ENCODE results near the gene LRRC27.

Gene LRRC27

GRCh38 chr10:132417957-132418441 is 86.0 kb downstream of the LRRC27 start:
- no peak for DNase-seq

- DNase-seq = no peak
These were observed 86.8 kb downstream of the LRRC27 start for GRCh38 chr10:132418527-132419416.

- no peak for DNase-seq
These were observed 87.8 kb downstream of the LRRC27 start for GRCh38 chr10:132419538-132420468.

GRCh38 chr10:132420469-132420980 is 88.5 kb downstream of the LRRC27 start:
- no peak for DNase-seq

- DNase-seq = peak; percentile 60
These were observed 89.2 kb downstream of the LRRC27 start for GRCh38 chr10:132420981-132421846.

- DNase-seq = no peak
These were observed 90.1 kb downstream of the LRRC27 start for GRCh38 chr10:132421847-132422751.

- peak; percentile 27 for DNase-seq
These were observed 91.2 kb downstream of the LRRC27 start for GRCh38 chr10:132422903-132423825.

GRCh38 chr10:132423966-132424861 is 92.2 kb downstream of the LRRC27 start:
- no peak for DNase-seq

GRCh38 chr10:132425029-132425756 is 93.2 kb downstream of the LRRC27 start:
- DNase-seq = no peak

- DNase-seq = no peak
These were observed 93.8 kb downstream of the LRRC27 start for GRCh38 chr10:132425757-132426155.

- DNase-seq = no peak
These were observed 95.2 kb downstream of the LRRC27 start for GRCh38 chr10:132427006-132427771.

- no peak for DNase-seq
These were observed 96.0 kb downstream of the LRRC27 start for GRCh38 chr10:132427939-132428367.

- no peak for DNase-seq
These were observed 96.5 kb downstream of the LRRC27 start for GRCh38 chr10:132428486-132428995.

Data from fibroblast of skin of right quadriceps (primary cell).